PC-3 (cell line): ENCODE data around the gene AGAP1. TPM values are rescaled to one million over a fixed set of nuclear protein-coding genes. Genes with fewer than 3 reads are reported as not detected.

Experiments used
- ATAC-seq: fragments of 200-7000 bp; cut with Tn5 transposase; 2 replicates; pipeline ENCODE4 v1.9.1; 2020; ENCODE audit warnings: mild to moderate bottlenecking, moderate library complexity
- BruUV-seq: library from RNA; stranded (reverse); fragments of 400-500 nt; replicated peaks from 2 replicates; lab custom pipeline; 2021; lab: Mats Ljungman, UMichigan
- CTCF ChIA-PET: fragments of 300-600 bp; sonication (Branson Sonifier 250); formaldehyde crosslinking; loops from one replicate; lab custom pipeline; 2022; ENCODE audit warnings: antibody characterized with exemption; lab: Charles Lee
- POLR2A ChIA-PET: fragments of 300-600 bp; sonication (Branson Sonifier 250); formaldehyde crosslinking; loops from one replicate; lab custom pipeline; 2022; ENCODE audit warnings: antibody characterized with exemption; ENCODE audit not compliant: unreplicated experiment; lab: Charles Lee
- DNase-seq: peaks from one replicate; pipeline ENCODE4 v3.0.0-alpha.2; 2015
- H2AFZ ChIP-seq: fragments of 300-600 bp; sonication (generic); 2 replicates; pipeline ENCODE4 v1.6.0; 2016; ENCODE audit warnings: antibody characterized with exemption, low read length
- H3F3A ChIP-seq: fragments of 300-600 bp; sonication (generic); one replicate; pipeline ENCODE4 v1.6.0; 2017; ENCODE audit warnings: antibody characterized with exemption, low read length, control low read depth, mild to moderate bottlenecking; ENCODE audit not compliant: unreplicated experiment
- H3K27ac ChIP-seq: fragments of 300-600 bp; sonication (generic); 2 replicates; pipeline ENCODE4 v1.5.1; 2016; ENCODE audit warnings: mild to moderate bottlenecking, low read length
- H3K27me3 ChIP-seq: fragments of 300-600 bp; sonication (generic); 2 replicates; pipeline ENCODE4 v1.6.1; 2016; ENCODE audit warnings: low read length, mixed read lengths
- H3K36me3 ChIP-seq: fragments of 300-600 bp; sonication (generic); 2 replicates; pipeline ENCODE4 v1.6.1; 2016; ENCODE audit warnings: low read depth, mixed run types, low read length, mixed read lengths
- H3K4me1 ChIP-seq: fragments of 300-600 bp; sonication (generic); 2 replicates; pipeline ENCODE4 v1.5.1; 2016; ENCODE audit warnings: low read length; ENCODE audit not compliant: insufficient read depth
- H3K4me2 ChIP-seq: fragments of 300-600 bp; sonication (generic); 2 replicates; pipeline ENCODE4 v1.6.0; 2016; ENCODE audit warnings: low read length
- H3K4me3 ChIP-seq: fragments of 300-600 bp; sonication (generic); 2 replicates; pipeline ENCODE4 v1.5.1; 2016; ENCODE audit warnings: mild to moderate bottlenecking, low read length, mixed read lengths
- H3K79me2 ChIP-seq: fragments of 300-600 bp; sonication (generic); 2 replicates; pipeline ENCODE4 v1.6.1; 2017; ENCODE audit warnings: low read length, mixed read lengths
- H3K9ac ChIP-seq: fragments of 300-600 bp; sonication (generic); 2 replicates; pipeline ENCODE4 v1.6.0; 2016; ENCODE audit warnings: mild to moderate bottlenecking, low read length
- H3K9me2 ChIP-seq: fragments of 300-600 bp; sonication (generic); replicated peaks from 2 replicates; pipeline ENCODE4 v1.6.1; 2016; ENCODE audit warnings: mixed run types, low read length, mixed read lengths
- H3K9me3 ChIP-seq: fragments of 300-600 bp; sonication (generic); 2 replicates; pipeline ENCODE4 v1.6.1; 2016; ENCODE audit warnings: low read length, mixed read lengths
- H4K20me1 ChIP-seq: fragments of 300-600 bp; sonication (generic); 2 replicates; pipeline ENCODE4 v1.6.1; 2016; ENCODE audit warnings: low read length, mixed read lengths
- CTCF ChIP-seq: fragments of 300-600 bp; sonication (generic); conservative IDR thresholded peaks from 2 replicates; pipeline ENCODE4 v1.5.1; 2017; ENCODE audit warnings: antibody characterized with exemption, low read depth, mild to moderate bottlenecking, low read length
- EZH2 ChIP-seq: fragments of 300-600 bp; sonication (generic); IDR thresholded peaks from one replicate; pipeline ENCODE4 v1.6.1; 2017; ENCODE audit warnings: antibody characterized with exemption, mild to moderate bottlenecking, low read length; ENCODE audit not compliant: unreplicated experiment
- EZH2phosphoT487 ChIP-seq: fragments of 300-600 bp; sonication (generic); IDR thresholded peaks from 2 replicates; pipeline ENCODE4 v1.6.1; 2018; ENCODE audit warnings: mild to moderate bottlenecking, antibody characterized with exemption, low read length, borderline replicate concordance
- intact Hi-C: fragments of 100-400 bp; cut with micrococcal nuclease; formaldehyde crosslinking; loops from 2 replicates; pipeline ENCODE4 v1.9.0; 2023
- total RNA-seq: library from RNA; depleted of rRNA; stranded (reverse); fragments of >200 nt; gene quantifications from 2 replicates; pipeline ENCODE4 v1.2.3, GENCODE V29; 2014

AGAP1 gene
- total RNA-seq, 1 experiment from 2014 or later: 31.0 TPM

GRCh38 chr2:236113948-236114347 lies 620.1 kb downstream of the AGAP1 start:
- BruUV-seq: no TSS peak
- H3K4me2 ChIP-seq: no peak overlapping the region
- DNase-seq (no peak), ATAC-seq (no peak)
- no peaks in the 10 kb centered on the region for H3K79me2 ChIP-seq
- H4K20me1 ChIP-seq: no peaks in the 10 kb centered on the region
- no peak overlapping the region for H3K27ac ChIP-seq
- no peaks in the 10 kb centered on the region for H3K36me3 ChIP-seq
- no peak overlapping the region for H3K4me3 ChIP-seq
- ChIA-PET CTCF (no interaction called here), POLR2A (no interaction called here)
- no peaks in the 10 kb centered on the region for H3K27me3 ChIP-seq
- H3K9me2 ChIP-seq: no peaks in the 10 kb centered on the region
- H3K9me3 ChIP-seq: no peaks in the 10 kb centered on the region
- H3K9ac ChIP-seq: no peak overlapping the region
- intact Hi-C loops: no loop called here
- no peak overlapping the region for H2AFZ ChIP-seq
- peaks cover 5% of the 10 kb centered on the region; the same call in 1 of the 2 replicates for H3K4me1 ChIP-seq
- no peaks in the 10 kb centered on the region for H3F3A ChIP-seq
- TF ChIP-seq EZH2phosphoT487 (no peak), CTCF (no peak), EZH2 (no peak)

- no peak for ATAC-seq
- BruUV-seq: no TSS peak
- DNase-seq: no peak
Measured at GRCh38 chr2:236114959-236115358, 621.1 kb downstream of the AGAP1 start.

More at GRCh38 chr2:236114959-236115358, 621.1 kb downstream of the AGAP1 start:
- TF ChIP-seq EZH2: no peak
- TF ChIP-seq CTCF: no peak
- TF ChIP-seq EZH2phosphoT487: no peak
- Histone ChIP-seq H3K27ac (no peak overlapping the region), H3K79me2 (no peaks in the 10 kb centered on the region), H2AFZ (no peak overlapping the region), H3K4me1 (peaks cover 5% of the 10 kb centered on the region; the same call in 1 of the 2 replicates), H4K20me1 (no peaks in the 10 kb centered on the region), H3F3A (no peaks in the 10 kb centered on the region), H3K9me3 (no peaks in the 10 kb centered on the region), H3K4me3 (no peak overlapping the region), H3K36me3 (no peaks in the 10 kb centered on the region), H3K4me2 (no peak overlapping the region), H3K27me3 (no peaks in the 10 kb centered on the region), H3K9ac (no peak overlapping the region), H3K9me2 (no peaks in the 10 kb centered on the region)
- POLR2A ChIA-PET: no interaction called here
- CTCF ChIA-PET: no interaction called here
- intact Hi-C loops: no loop called here
